Measurements from ENCODE around the gene ITPK1. TPM values are rescaled to one million over a fixed set of nuclear protein-coding genes. Genes with fewer than 3 reads are reported as not detected.

The ITPK1 gene
- total RNA-seq, 4 donors from 2014 or later: 43.9 to 56.1 (median 44.5) TPM

DNA sequence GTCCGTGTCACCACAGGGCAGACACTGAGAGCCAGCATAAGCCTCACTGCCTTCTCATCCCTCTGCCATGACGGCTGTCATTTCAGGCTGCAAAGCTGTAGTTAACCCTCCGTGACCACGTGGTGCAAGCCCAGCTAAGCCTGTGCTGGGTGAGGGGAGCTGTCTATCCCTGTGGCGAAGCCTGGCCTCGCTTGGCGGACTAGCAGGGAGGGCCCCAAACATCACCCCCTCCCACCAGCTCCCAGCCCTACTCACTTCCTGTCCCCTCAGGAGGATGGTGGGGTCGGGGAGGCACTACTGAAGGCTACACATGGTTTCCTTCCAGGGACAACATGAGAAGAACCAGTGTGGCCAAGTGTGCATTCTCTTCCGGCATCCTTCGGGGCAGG is 104.6 kb downstream of the ITPK1 start:
- intact Hi-C loops (cut with DNase I): no loop called here
- no peak for DNase-seq
- WGBS, 2 donors: 84 to 90% methylated on average over 8 to 10 of the region's 10 CpGs
- Histone ChIP-seq H3K27ac (no peak overlapping the region), H3K4me3 (replicated peaks in 1 of 3) (no peak overlapping the region), H3K27me3 (no peaks in the 10 kb centered on the region), H3K9me3 (no peaks in the 10 kb centered on the region), H3K4me1 (peaks cover 39 to 98% of the 10 kb centered on the region in 2 donors), H3K36me3 (no peaks in the 10 kb centered on the region)
- TF ChIP-seq POLR2A (IDR thresholded peaks at IDR 0.05): no peak
- TF ChIP-seq, protein P1, sequence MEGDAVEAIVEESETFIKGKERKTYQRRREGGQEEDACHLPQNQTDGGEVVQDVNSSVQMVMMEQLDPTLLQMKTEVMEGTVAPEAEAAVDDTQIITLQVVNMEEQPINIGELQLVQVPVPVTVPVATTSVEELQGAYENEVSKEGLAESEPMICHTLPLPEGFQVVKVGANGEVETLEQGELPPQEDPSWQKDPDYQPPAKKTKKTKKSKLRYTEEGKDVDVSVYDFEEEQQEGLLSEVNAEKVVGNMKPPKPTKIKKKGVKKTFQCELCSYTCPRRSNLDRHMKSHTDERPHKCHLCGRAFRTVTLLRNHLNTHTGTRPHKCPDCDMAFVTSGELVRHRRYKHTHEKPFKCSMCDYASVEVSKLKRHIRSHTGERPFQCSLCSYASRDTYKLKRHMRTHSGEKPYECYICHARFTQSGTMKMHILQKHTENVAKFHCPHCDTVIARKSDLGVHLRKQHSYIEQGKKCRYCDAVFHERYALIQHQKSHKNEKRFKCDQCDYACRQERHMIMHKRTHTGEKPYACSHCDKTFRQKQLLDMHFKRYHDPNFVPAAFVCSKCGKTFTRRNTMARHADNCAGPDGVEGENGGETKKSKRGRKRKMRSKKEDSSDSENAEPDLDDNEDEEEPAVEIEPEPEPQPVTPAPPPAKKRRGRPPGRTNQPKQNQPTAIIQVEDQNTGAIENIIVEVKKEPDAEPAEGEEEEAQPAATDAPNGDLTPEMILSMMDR (IDR thresholded peaks at IDR 0.05): no peak

DNA sequence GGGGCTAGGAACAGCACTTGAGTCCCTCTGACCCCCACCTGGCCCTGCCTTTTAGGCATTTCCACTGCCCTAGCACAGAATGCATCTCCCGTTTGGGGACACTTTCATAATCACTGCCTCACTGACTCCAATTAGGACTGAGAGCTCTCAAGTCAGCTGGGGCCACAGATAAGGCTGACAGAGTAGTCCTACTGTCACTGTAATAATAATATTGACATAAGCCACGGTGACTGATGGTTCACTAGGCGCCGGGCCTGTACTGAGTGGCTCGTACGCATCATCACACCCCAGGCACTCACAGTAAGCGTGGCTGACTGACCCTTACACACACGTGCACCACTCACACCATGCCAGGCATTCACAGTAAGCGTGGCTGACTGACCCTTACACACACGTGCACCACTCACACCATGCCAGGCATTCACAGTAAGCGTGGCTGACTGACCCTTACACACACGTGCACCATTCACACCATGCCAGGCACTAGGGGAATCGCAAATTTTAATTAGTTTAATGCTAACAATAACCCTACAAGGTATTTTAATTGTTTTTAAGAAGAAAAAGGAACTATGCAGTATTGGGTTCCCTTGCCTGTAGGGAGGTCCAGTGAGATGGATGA is 105.1 kb downstream of the ITPK1 start:
- H3K4me1 ChIP-seq: peaks cover 41 to 98% of the 10 kb centered on the region in 2 donors
- DNase-seq: peak; percentile 77 to 81
- no peaks in the 10 kb centered on the region for H3K9me3 ChIP-seq
- no peak overlapping the region for H3K4me3 ChIP-seq (replicated peaks in 1 of 3)
- H3K36me3 ChIP-seq: no peaks in the 10 kb centered on the region
- H3K27ac ChIP-seq: peak overlapping the region in 2 of 3 donors; percentile 7 to 43
- WGBS, 2 donors: 26 to 49% methylated on average over 4 to 13 of the region's 13 CpGs
- TF ChIP-seq, protein P1 (IDR thresholded peaks at IDR 0.05): no peak
- intact Hi-C loops (cut with DNase I): no loop called here
- H3K27me3 ChIP-seq: no peaks in the 10 kb centered on the region

GRCh38 chr14:93010130-93010499 is 105.6 kb downstream of the ITPK1 start:
- Histone ChIP-seq H3K9me3 (no peaks in the 10 kb centered on the region), H3K4me1 (peaks cover 46 to 98% of the 10 kb centered on the region in 2 donors), H3K27ac (peak overlapping the region in 2 of 3 donors; percentile 7 to 43), H3K27me3 (no peaks in the 10 kb centered on the region), H3K4me3 (replicated peaks in 1 of 3) (no peak overlapping the region), H3K36me3 (no peaks in the 10 kb centered on the region)
- TF ChIP-seq POLR2A (IDR thresholded peaks at IDR 0.05): no peak
- TF ChIP-seq, protein P1 (IDR thresholded peaks at IDR 0.05): no peak
- DNase-seq: no peak
- WGBS, 2 donors: 77 to 82% methylated on average over 11 of the region's 11 CpGs
- intact Hi-C loops (cut with DNase I): no loop called here

DNA sequence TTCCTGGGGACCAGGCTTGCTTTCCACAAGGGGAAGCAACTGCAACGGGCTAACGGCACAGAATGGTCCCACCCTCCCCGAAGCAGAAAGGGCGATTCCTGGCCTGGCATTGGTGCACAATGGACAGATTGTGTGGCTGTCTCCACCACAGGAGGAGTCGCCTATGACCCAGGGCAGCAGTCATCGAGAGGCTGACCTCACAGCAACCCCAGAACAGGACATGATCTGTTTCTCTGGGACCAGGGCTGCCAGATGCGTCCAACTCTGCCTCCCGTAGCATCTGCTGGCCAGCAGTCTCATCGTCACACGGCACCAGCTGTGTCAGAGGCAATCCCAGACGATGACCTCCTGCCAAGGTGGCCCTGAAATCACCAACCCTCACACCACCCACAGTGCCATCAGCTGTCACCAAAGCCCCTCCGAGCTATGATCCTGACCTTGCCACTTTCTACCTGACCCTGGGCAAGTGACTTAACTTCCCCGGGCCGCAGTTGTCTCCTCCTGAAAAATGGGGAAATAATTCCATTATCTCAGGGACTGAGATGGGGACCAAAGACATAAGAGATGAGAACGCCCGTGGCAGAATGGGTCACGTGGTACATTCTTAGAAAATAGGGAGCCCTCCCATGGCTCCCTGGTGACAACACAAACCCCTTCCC is 106.1 kb downstream of the ITPK1 start:
- Histone ChIP-seq H3K36me3 (no peaks in the 10 kb centered on the region), H3K4me1 (peaks cover 46 to 98% of the 10 kb centered on the region in 2 donors), H3K27me3 (no peaks in the 10 kb centered on the region), H3K27ac (no peak overlapping the region), H3K9me3 (no peaks in the 10 kb centered on the region), H3K4me3 (replicated peaks in 1 of 3) (no peak overlapping the region)
- TF ChIP-seq, protein P1 (IDR thresholded peaks at IDR 0.05): no peak
- TF ChIP-seq POLR2A (IDR thresholded peaks at IDR 0.05): no peak
- intact Hi-C loops (cut with DNase I): no loop called here
- DNase-seq: no peak
- WGBS, 2 donors: 89 to 93% methylated on average over 16 to 17 of the region's 17 CpGs

DNA sequence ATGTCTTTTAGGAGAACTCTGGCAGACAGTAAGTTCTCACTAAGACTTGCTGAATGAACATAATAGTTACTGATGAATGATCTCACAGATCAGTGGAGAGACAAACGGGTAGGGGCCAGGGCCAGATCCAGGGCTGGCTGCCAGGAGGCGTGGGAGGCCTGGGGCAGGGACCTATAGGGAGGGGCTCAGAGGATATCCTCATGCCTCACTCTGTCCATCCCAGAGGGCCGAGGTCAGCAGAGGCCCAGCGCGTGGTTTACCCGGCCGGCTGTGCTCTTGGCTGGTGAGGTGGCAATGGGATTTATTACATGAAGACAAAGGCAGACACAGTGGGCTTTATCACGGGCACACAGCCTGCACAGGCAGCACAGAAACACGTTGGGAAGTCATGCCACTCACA is 107.3 kb downstream of the ITPK1 start:
- no peak for DNase-seq
- H3K9me3 ChIP-seq: no peaks in the 10 kb centered on the region
- H3K4me3 ChIP-seq (replicated peaks in 1 of 3): no peak overlapping the region
- no peaks in the 10 kb centered on the region for H3K36me3 ChIP-seq
- H3K4me1 ChIP-seq: peaks cover 46 to 89% of the 10 kb centered on the region in 2 donors
- no peak overlapping the region for H3K27ac ChIP-seq
- H3K27me3 ChIP-seq: no peaks in the 10 kb centered on the region
- 75 to 82% methylated on average over 9 of the region's 9 CpGs for WGBS, 2 donors
- intact Hi-C loops (cut with DNase I): no loop called here
- TF ChIP-seq, protein P1 (IDR thresholded peaks at IDR 0.05): no peak
- TF ChIP-seq POLR2A (IDR thresholded peaks at IDR 0.05): no peak

Measured in thyroid gland (tissue), 4 donors.